ENCODE measurements around the gene NSMCE4A. TPM values are rescaled to one million over a fixed set of nuclear protein-coding genes. Genes with fewer than 3 reads are reported as not detected.

Gene NSMCE4A
- total and polyA plus RNA-seq, 9 of the 15 experiments (the other 6 are each of a cell fraction or from before 2014, with no cell fraction given) = 8.4 to 88.5 (median 46.4) TPM

GRCh38 chr10:121927841-121928527 is 47.0 kb downstream of the NSMCE4A start, which contains the start of gene ATE1 (continued):
- TF ChIP-seq USF1 (CRISPR knock-in tag; IDR thresholded peaks at IDR 0.05) (no peak), ZNF23 (CRISPR knock-in tag; IDR thresholded peaks at IDR 0.05) (no peak), TEAD2 (tag; IDR thresholded peaks at IDR 0.05) (no peak), ZNF431 (CRISPR knock-in tag; IDR thresholded peaks at IDR 0.05) (0 out of 2 replicates have a peak, but pooled peaks have one; percentile 24), ERF (CRISPR knock-in tag; IDR thresholded peaks at IDR 0.05) (no peak), ZNF134 (CRISPR knock-in tag; conservative IDR thresholded peaks at IDR 0.05) (no peak), ZNF512 (tag; IDR thresholded peaks at IDR 0.05) (no peak), YBX1 (IDR thresholded peaks at IDR 0.05) (no peak), ZHX1 (conservative IDR thresholded peaks at IDR 0.05; ENCODE audit: low read length) (no peak), NR0B1 (IDR thresholded peaks at IDR 0.05; ENCODE audit: partially characterized antibody) (no peak), YY1 (IDR thresholded peaks at IDR 0.05; ENCODE audit: borderline replicate concordance in 1 of 3, control insufficient read depth in 1 of 3, extremely low read depth in 1 of 3, insufficient read depth in 3 of 3, insufficient read length in 1 of 3, insufficient replicate concordance in 2 of 3, low read depth in 1 of 3, low read length in 2 of 3) (peak; percentile 94 to 99 (median 99)), MNT (conservative IDR thresholded peaks at IDR 0.05) (0 out of 4 replicates have a peak, but pooled peaks of 1 of the 2 experiments have one; percentile 29), CHD1 (IDR thresholded peaks at IDR 0.05; ENCODE audit: low read length) (peak; percentile 30), HINFP (tag; conservative IDR thresholded peaks at IDR 0.05; ENCODE audit: low read depth) (no peak)

Data from K562 (cell line).